Endothelial cell of umbilical vein (primary cell): Measurements from ENCODE around the gene CCDC120. TPM values are rescaled to one million over a fixed set of nuclear protein-coding genes. Genes with fewer than 3 reads are reported as not detected.

Experiments used
- BruUV-seq: library from RNA; stranded (reverse); fragments of 400-500 nt; replicated peaks from 2 replicates; lab custom pipeline; 2021; lab: Mats Ljungman, UMichigan
- CTCF ChIA-PET: fragments of 300-600, 350-600 bp; sonication (Branson Sonifier 250); formaldehyde crosslinking; loops from one replicate; lab custom pipeline; 2021; ENCODE audit warnings: antibody characterized with exemption, inconsistent platforms; lab: Charles Lee
- POLR2A ChIA-PET: fragments of 300-600, 350-600 bp; sonication (Branson Sonifier 250); formaldehyde crosslinking; loops from one replicate; lab custom pipeline; 2021; ENCODE audit warnings: antibody characterized with exemption, inconsistent platforms; lab: Charles Lee
- DNase-seq: peaks from one replicate; pipeline ENCODE4 v3.0.0-alpha.2; 2011; ENCODE audit warnings: low read depth, low spot score
- FAIRE-seq: peaks from 2 replicates; lab custom pipeline; 2011; peaks lifted over from hg19 to GRCh38; lab: Jason Lieb, UNC
- H2AFZ ChIP-seq: 2 replicates; pipeline ENCODE4 v1.6.0; 2012; ENCODE audit warnings: low read depth, low read length, control low read depth, inconsistent platforms
- H3K27ac ChIP-seq: 2 replicates; pipeline ENCODE4 v1.5.1; 2011; ENCODE audit warnings: low read depth, mild to moderate bottlenecking, control low read depth, low read length, moderate library complexity; ENCODE audit not compliant: insufficient read depth
- H3K27me3 ChIP-seq, 2 experiments: 2 replicates each; pipeline versions ENCODE4 v1.6.0 to v1.6.1; 2011; ENCODE audit warnings: low read length in 2 of 2, mixed read lengths in 1 of 2; ENCODE audit not compliant: control insufficient read depth in 2 of 2, insufficient read depth in 2 of 2
- H3K36me3 ChIP-seq, 2 experiments: 2 replicates in 1 of 2; 3 replicates in 1 of 2; pipeline ENCODE4 v1.5.1; 2011; ENCODE audit warnings: low read length in 2 of 2, mild to moderate bottlenecking in 1 of 2, moderate library complexity in 1 of 2; ENCODE audit not compliant: control insufficient read depth in 2 of 2, insufficient read depth in 2 of 2; ENCODE audit errors: extremely low read depth in 1 of 2
- H3K4me1 ChIP-seq: 3 replicates; pipeline ENCODE4 v1.5.1; 2011; ENCODE audit warnings: mild to moderate bottlenecking, low read length; ENCODE audit not compliant: control insufficient read depth, insufficient read depth; ENCODE audit errors: extremely low read depth
- H3K4me2 ChIP-seq: 2 replicates; pipeline ENCODE4 v1.6.1; 2011; ENCODE audit warnings: low read length, control low read depth, mixed read lengths; ENCODE audit not compliant: insufficient read depth
- H3K4me3 ChIP-seq, 3 experiments: fragments of 200-600 bp in 1 of 3; sonication (generic), shearing (Covaris generic) in 1 of 3; replicated peaks in 1 of 3; 2 replicates each; pipeline ENCODE4 v1.5.1; 2011 to 2016; ENCODE audit warnings: control low read depth in 3 of 3, low read length in 3 of 3, mild to moderate bottlenecking in 2 of 3, inconsistent platforms in 1 of 3, low read depth in 1 of 3, moderate library complexity in 1 of 3; ENCODE audit not compliant: insufficient read depth in 1 of 3
- H3K79me2 ChIP-seq: 2 replicates; pipeline ENCODE4 v1.6.0; 2012; ENCODE audit warnings: low read length, inconsistent platforms; ENCODE audit not compliant: control insufficient read depth, insufficient read depth
- H3K9ac ChIP-seq: replicated peaks from 2 replicates; pipeline ENCODE3; 2011; ENCODE audit warnings: low read length, control low read depth; ENCODE audit not compliant: insufficient read depth; ENCODE audit errors: extremely low read depth
- H3K9me1 ChIP-seq: replicated peaks from 3 replicates; pipeline ENCODE4 v1.6.0; 2011; ENCODE audit warnings: mild to moderate bottlenecking, low read length; ENCODE audit not compliant: control insufficient read depth, insufficient read depth; ENCODE audit errors: extremely low read depth
- H3K9me3 ChIP-seq: replicated peaks from 2 replicates; pipeline ENCODE4 v1.5.1; 2012; ENCODE audit warnings: low read length, inconsistent platforms; ENCODE audit not compliant: control insufficient read depth, insufficient read depth
- H4K20me1 ChIP-seq: replicated peaks from 2 replicates; pipeline ENCODE3; 2011; ENCODE audit warnings: mild to moderate bottlenecking, low read length; ENCODE audit not compliant: control insufficient read depth, insufficient read depth; ENCODE audit errors: extremely low read depth
- CTCF ChIP-seq, 2 donors: IDR thresholded peaks; 1 replicate in 1 of 2; 2 replicates in 1 of 2; pipeline ENCODE4 v1.5.1; 2011; ENCODE audit warnings: low read length in 2 of 2, mild to moderate bottlenecking in 2 of 2, moderate library complexity in 2 of 2, control low read depth in 1 of 2, inconsistent platforms in 1 of 2, low read depth in 1 of 2; ENCODE audit not compliant: insufficient read depth in 1 of 2; ENCODE audit errors: extremely low read depth in 1 of 2
- EZH2 ChIP-seq: IDR thresholded peaks from 2 replicates; pipeline ENCODE4 v1.6.1; 2012; ENCODE audit warnings: borderline replicate concordance, low read depth, mild to moderate bottlenecking, moderate library complexity, low read length, inconsistent platforms; ENCODE audit not compliant: severe bottlenecking
- GATA2 ChIP-seq: IDR thresholded peaks from 2 replicates; pipeline ENCODE4 v1.7.0; 2011; ENCODE audit warnings: low read depth, mild to moderate bottlenecking, moderate library complexity, mixed read lengths, low read length; ENCODE audit not compliant: insufficient read length, insufficient read depth
- JUN ChIP-seq: IDR thresholded peaks from 2 replicates; pipeline ENCODE4 v1.6.1; 2011; ENCODE audit warnings: borderline replicate concordance, low read depth; ENCODE audit not compliant: insufficient read length, insufficient read depth
- POLR2A ChIP-seq: IDR thresholded peaks from 2 replicates; pipeline ENCODE4 v1.6.1; 2012; ENCODE audit warnings: low read depth, mild to moderate bottlenecking, control low read depth, low read length
- dilution Hi-C: fragments of 300-500 bp; cut with MboI; formaldehyde crosslinking; loops from one replicate; pipeline ENCODE4 v1.15.0; 2019; ENCODE audit warnings: low sequenced_read_pairs; ENCODE audit not compliant: extremely low pct_ligation_motif_present
- intact Hi-C: fragments of 100-400 bp; cut with micrococcal nuclease; formaldehyde crosslinking; loops from one replicate; pipeline ENCODE4 v1.10.0; 2022
- polyA plus RNA-seq, 4 experiments: library from polyadenylated mRNA; depleted of rRNA in 3 of 4; stranded (reverse) in 3 of 4; unstranded in 1 of 4; fragments of >200 nt; gene quantifications; 2 replicates each; pipeline versions ENCODE4 v1.2.1 to v1.2.3, GENCODE V29; 2011 to 2012; ENCODE audit warnings: missing spikeins in 1 of 4
- total RNA-seq: library from RNA; stranded (reverse); gene quantifications from 2 replicates; pipeline ENCODE4 v1.2.3, GENCODE V29; 2021
- TF ChIP-seq, protein P1 (sequence below): IDR thresholded peaks from 2 replicates; pipeline ENCODE4 v1.6.1; 2011; ENCODE audit not compliant: insufficient read depth, insufficient read length

The CCDC120 gene
- total and polyA plus RNA-seq, 2 donors (not counting 3 experiments of a cell fraction or from before 2014, with no cell fraction given) = 2.8 to 5.7 TPM

- TF ChIP-seq, protein P1, sequence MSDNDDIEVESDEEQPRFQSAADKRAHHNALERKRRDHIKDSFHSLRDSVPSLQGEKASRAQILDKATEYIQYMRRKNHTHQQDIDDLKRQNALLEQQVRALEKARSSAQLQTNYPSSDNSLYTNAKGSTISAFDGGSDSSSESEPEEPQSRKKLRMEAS = no peak
- no peak for TF ChIP-seq EZH2
- TF ChIP-seq CTCF (IDR thresholded peaks at IDR 0.05; ENCODE audit: extremely low read depth in 1 of 2, insufficient read depth in 1 of 2, low read depth in 1 of 2, low read length in 2 of 2) = no peak
- TF ChIP-seq JUN = no peak
- TF ChIP-seq POLR2A = no peak
- TF ChIP-seq GATA2 = no peak
- POLR2A ChIA-PET = no interaction called here
- dilution Hi-C loops = no loop called here
- Histone ChIP-seq H3K9ac (no peak overlapping the region), H3K27ac (no peak overlapping the region), H2AFZ (no peak overlapping the region), H3K36me3 (no peaks in the 10 kb centered on the region), H3K4me1 (peaks cover 6% of the 10 kb centered on the region), H3K4me3 (no peak overlapping the region), H3K27me3 (no peaks in the 10 kb centered on the region), H3K4me2 (no peak overlapping the region), H4K20me1 (no peaks in the 10 kb centered on the region), H3K79me2 (peaks cover 8% of the 10 kb centered on the region), H3K9me1 (no peaks in the 10 kb centered on the region), H3K9me3 (no peaks in the 10 kb centered on the region)
- BruUV-seq = no TSS peak
- DNase-seq = no peak
- CTCF ChIA-PET = no interaction called here
- FAIRE-seq = no peak
- intact Hi-C loops = loop anchor here (2.0 to 10.0 kb wide), 2 partner anchors 89 to 677 kb away; no protein-coding TSS in a partner anchor
Measured at GRCh38 chrX:49077941-49078340, 19.1 kb downstream of the CCDC120 start.
